Measurements from ENCODE around the gene ARL13A. TPM values are rescaled to one million over a fixed set of nuclear protein-coding genes. Genes with fewer than 3 reads are reported as not detected.
"Not testable (repeated sequence)": the region's sequence is repeated elsewhere in the genome, so short reads cannot be mapped to it uniquely, and the experiment has no call there.

ARL13A gene
- polyA plus RNA-seq, 3 donors, result 0.09 to 0.42 TPM; not detected in 1

DNA sequence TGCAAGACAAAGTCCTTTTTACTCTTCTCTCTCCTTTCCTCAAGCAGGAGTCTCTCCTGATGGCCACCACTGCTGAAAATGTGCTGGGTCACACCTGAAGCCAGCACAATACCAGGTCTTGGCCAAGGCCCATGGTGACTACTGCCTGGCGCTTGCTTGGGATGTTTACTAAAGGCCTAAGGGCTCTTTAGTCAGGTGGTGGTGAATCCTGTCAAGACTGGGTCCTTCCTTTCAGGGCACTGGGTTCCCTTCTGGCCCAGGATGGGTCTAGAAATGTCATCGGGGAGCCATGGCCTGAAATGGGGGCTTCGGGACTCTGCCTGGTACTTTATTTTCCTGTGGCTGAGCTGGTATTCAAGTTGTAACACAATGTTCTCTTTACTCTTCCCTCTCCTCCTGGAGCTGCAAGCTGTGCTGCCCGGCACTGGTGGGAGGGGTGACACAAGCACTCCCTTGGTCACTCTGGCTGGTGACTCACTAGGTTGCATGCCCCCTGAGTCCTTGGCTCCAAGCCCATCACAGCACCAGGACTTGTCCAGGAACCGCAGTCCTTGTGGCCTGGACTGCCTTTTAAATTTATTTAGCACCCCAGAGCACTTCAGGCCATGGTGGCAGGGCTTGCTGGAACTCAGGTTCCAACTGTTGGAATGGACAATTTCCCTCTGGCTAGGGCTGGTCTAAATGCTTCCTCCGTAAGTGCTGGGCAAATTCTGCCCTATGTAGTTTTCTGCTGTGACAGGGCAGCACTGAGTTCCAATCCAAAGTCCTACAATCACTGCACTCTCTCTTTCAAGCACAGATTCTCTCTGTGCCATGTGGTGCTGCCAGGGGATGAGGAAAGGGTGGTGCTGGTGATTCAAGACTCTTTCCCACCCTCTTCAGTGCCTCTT, 11.3 kb downstream of the ARL13A start:
- no peak for DNase-seq (ENCODE audit: extremely low read depth in 1 of 11, low read depth in 9 of 11, low spot score in 4 of 11)

DNA sequence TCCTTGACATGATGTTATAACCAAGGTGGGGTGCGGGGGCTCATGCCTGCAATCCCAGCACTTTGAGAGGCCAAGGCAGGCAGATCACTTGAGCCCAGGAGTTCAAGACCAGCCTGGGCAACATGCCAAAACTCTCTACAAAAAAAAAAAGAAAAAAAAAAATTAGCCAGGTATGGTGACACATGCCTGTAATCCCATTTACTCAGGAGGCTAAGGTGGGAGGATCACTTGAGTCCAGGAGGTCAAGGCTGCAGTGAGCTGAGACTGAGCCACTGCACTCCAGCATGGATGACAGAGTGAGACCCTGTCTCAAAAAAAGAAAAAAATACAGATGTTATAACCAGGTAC, 12.0 kb downstream of the ARL13A start:
- not testable (repeated sequence) for DNase-seq (ENCODE audit: extremely low read depth in 1 of 11, low read depth in 9 of 11, low spot score in 4 of 11)

- DNase-seq (ENCODE audit: extremely low read depth in 1 of 11, low read depth in 9 of 11, low spot score in 4 of 11), result no peak
Measured at GRCh38 chrX:100984818-100985217, 15.3 kb downstream of the ARL13A start.

DNA sequence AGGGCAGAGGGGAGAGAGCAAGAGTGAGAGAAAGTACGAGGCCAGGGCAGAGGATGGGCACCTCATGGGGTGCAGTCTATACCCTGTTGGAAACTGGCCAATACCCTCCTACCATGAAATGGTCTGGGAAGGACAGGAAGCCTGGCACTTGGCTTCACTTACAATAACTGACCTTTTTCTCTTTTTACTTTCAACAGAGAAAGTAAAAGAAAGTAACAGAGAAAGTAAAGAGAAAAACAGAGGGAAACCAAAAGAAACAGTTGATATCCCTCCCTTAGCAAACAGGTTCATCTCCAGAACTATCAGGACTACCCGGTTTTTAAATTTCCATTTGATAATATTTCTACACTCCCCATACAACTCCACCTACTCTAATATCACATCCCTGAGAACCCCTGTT, 20.6 kb downstream of the ARL13A start:
- DNase-seq (ENCODE audit: extremely low read depth in 1 of 11, low read depth in 9 of 11, low spot score in 4 of 11), result no peak

DNA sequence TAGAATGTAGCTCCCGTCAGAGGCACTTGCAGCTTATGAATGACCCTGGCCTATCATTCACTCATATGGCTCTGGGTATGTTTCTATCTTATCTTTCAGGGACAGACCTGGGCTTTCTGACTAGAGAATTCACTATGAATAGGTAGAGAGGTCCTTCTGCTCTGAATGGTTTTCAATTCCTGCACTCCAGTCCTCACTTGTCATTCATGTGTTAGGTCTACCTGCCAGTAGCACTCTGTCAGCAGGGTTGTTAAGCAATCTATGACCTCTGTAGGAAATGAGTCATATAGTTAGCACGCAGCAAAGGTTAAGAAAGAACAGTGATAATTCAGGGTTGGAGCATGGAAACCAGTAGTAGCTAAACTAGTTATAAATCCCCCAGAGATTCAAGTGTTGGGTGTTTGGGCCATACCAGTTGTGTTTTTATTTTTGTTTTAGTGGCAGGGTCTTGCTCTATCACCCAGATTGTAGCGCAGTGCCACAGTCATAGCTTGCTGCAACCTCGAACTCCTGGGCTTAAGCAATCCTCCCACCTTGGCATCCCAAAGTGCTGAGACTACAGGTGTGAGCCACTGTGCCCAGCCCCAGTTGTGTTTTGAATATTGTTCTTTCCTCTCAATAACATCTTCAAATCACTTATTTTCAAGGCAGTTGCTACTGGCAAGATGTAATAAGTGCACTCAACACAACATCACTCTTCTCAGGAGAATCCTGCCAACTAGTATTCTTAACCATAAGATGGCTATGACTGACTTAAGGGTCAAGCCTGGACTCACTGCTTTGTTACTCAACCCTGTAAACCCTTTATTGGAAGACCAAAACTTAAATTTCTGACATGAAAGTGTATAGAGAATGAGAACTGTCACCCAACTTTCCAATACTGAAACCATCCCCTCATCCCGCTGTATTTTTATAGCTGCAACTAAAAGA, 25.1 kb downstream of the ARL13A start:
- DNase-seq (ENCODE audit: extremely low read depth in 1 of 11, low read depth in 9 of 11, low spot score in 4 of 11), result no peak

DNA sequence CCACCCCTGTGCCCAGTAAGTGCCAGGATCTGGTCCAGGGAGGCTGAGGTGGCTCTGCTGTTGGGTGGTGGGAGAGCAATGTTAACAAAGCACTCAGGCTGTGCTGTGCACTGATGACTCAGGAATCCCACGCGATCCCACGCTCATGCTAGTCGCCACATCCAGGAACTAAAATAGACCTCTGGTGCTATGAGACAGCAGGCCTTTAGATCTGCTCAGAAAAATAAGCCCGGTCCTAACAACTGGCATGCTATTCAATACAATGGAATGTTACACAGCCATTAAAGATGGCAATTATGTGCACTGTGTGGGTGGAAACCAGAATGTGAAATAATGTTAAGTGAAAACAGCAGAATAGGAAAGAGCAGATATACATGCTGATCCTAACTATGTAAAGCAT, 26.0 kb downstream of the ARL13A start:
- DNase-seq (ENCODE audit: extremely low read depth in 1 of 11, low read depth in 9 of 11, low spot score in 4 of 11), result no peak

DNA sequence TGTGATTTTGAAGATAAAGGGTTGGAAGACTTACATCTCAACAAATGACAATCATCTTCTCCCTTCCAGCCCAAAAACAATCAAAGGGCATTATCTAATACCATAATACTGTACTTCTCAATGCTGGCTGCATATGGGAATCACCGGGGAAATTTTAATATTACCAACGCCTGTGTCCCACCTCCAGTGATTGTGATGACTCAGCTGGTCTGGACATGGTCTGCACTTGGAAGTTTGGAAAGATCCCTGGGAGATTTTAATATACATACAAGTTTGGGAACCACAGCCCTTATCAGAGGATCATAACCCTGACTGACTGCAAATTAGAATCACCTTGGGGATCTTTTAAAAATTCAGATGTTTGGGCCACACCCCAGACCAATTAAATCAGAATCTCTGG, 29.9 kb downstream of the ARL13A start:
- no peak for DNase-seq (ENCODE audit: extremely low read depth in 1 of 11, low read depth in 9 of 11, low spot score in 4 of 11)

DNA sequence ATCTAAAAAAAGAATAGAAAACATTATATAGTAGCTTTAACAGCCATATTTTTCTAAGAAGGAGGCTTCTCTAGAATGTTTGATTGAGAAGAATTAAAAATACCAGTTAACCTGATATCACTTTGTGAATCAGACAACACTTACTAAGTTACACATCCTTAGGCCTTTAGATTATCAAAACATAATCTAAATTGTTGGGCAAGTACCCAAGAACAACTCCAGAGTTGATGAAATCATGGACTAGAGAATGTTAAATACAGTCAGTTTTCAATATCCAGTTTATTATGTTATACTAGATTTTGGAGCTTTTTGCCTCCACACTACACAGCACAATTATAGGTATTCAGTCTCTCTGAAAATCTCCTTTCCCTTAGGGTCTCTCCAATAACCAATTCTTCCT, 39.6 kb downstream of the ARL13A start:
- no peak for DNase-seq (ENCODE audit: extremely low read depth in 1 of 11, low read depth in 9 of 11, low spot score in 4 of 11)

- not testable (repeated sequence) for DNase-seq (ENCODE audit: extremely low read depth in 1 of 11, low read depth in 9 of 11, low spot score in 4 of 11)
Measured at GRCh38 chrX:101012031-101012430, 42.5 kb downstream of the ARL13A start.

- no peak for DNase-seq (ENCODE audit: extremely low read depth in 1 of 11, low read depth in 9 of 11, low spot score in 4 of 11)
Measured at GRCh38 chrX:101022020-101022419, 52.5 kb downstream of the ARL13A start.

- DNase-seq (ENCODE audit: extremely low read depth in 1 of 11, low read depth in 9 of 11, low spot score in 4 of 11), result no peak
Measured at GRCh38 chrX:101025126-101025525, 55.6 kb downstream of the ARL13A start.

DNA sequence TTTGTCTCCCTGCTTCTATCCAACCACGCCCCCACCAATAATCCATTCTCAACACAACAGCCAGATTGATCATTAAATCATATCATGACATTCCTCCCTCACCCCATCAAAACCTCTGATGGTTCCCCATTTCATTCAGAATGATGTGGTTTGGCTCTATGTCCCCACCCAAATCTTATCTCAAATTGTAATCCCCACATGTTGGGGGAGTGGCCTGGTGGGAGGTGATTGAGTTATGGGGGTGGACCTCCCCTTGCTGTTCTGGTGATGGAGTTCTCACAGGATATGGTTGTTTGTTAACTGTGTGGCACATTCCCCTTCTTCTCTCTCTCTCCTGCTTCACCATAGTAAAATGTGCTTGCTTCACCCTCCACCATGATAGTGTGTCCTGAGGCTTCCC, 59.1 kb downstream of the ARL13A start:
- no peak for DNase-seq (ENCODE audit: extremely low read depth in 1 of 11, low read depth in 9 of 11, low spot score in 4 of 11)

- no peak for DNase-seq (ENCODE audit: extremely low read depth in 1 of 11, low read depth in 9 of 11, low spot score in 4 of 11)
Measured at GRCh38 chrX:101029665-101030064, 60.2 kb downstream of the ARL13A start.

GRCh38 chrX:101037231-101037630, 67.7 kb downstream of the ARL13A start:
- no peak for DNase-seq (ENCODE audit: extremely low read depth in 1 of 11, low read depth in 9 of 11, low spot score in 4 of 11)

DNA sequence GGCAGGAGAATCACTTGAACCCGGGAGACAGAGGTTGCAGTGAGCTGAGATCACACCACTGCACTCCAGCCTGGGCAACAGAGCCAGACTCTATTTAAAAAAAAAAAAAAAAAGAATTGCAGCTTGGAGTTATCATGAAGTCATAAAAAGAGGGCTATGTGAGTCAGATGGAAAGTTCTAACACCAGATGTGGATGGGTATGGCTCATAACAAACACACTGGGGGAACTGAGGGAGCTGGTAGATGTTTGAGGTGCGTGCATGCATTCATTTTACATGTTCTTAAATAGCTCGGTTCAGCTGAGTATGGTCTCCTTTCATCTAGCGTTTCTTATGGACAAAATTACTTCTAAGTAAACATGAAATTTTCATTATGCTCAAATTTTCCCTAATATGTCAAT, 70.7 kb downstream of the ARL13A start:
- no peak for DNase-seq (ENCODE audit: extremely low read depth in 1 of 11, low read depth in 9 of 11, low spot score in 4 of 11)

Other genes with a start within 250 kb of the ARL13A start
- 10 to 100 TPM; 18.6 to 24.2 (median 21.4) TPM for gene SYTL4, start 237.6 kb upstream of the ARL13A start, polyA plus RNA-seq (ENCODE audit: insufficient read length in 3 of 3)
- 10 to 100 TPM; 20.1 to 22.9 (median 22.6) TPM for gene CSTF2, start 149.3 kb upstream of the ARL13A start, polyA plus RNA-seq (ENCODE audit: insufficient read length in 3 of 3)
- gene NOX1, start 95.3 kb upstream of the ARL13A start, polyA plus RNA-seq (ENCODE audit: insufficient read length in 3 of 3), result under 1 TPM; 0.69 to 0.90 (median 0.79) TPM
- under 1 TPM; 0.27 to 0.39 (median 0.31) TPM for gene XKRX, start 40.8 kb upstream of the ARL13A start, polyA plus RNA-seq (ENCODE audit: insufficient read length in 3 of 3)
- 10 to 100 TPM; 10.9 to 12.1 (median 11.3) TPM for gene TRMT2B, start 82.4 kb downstream of the ARL13A start, polyA plus RNA-seq (ENCODE audit: insufficient read length in 3 of 3)
- gene TMEM35A, start 109.2 kb downstream of the ARL13A start, polyA plus RNA-seq (ENCODE audit: insufficient read length in 3 of 3), result 1 to 10 TPM; 8.1 to 9.3 (median 8.9) TPM
- gene CENPI, start 128.5 kb downstream of the ARL13A start, polyA plus RNA-seq (ENCODE audit: insufficient read length in 3 of 3), result 10 to 100 TPM in 1 of 3 donors, 1 to 10 TPM in 2; 7.4 to 11.4 (median 9.4) TPM